Upper lobe of left lung (tissue), 6 donors: ENCODE measurements around the gene TBC1D5. TPM values are rescaled to one million over a fixed set of nuclear protein-coding genes. Genes with fewer than 3 reads are reported as not detected.

Experiments
- ATAC-seq, 2 donors: fragments of 200-7000 bp; cut with Tn5 transposase; one replicate each; pipeline ENCODE4 v1.9.1; 2022; ENCODE audit warnings: mild to moderate bottlenecking in 2 of 2, moderate library complexity in 2 of 2; ENCODE audit not compliant: low FRiP score in 2 of 2
- DNase-seq, 2 donors: peaks; one replicate each; pipeline ENCODE4 v3.0.0-alpha.2; 2019 to 2020
- H3K27ac ChIP-seq, 4 donors: fragments of 200-600 bp; sonication (generic); one replicate each; pipeline ENCODE4 v1.5.1; 2016 to 2019
- H3K27me3 ChIP-seq, 4 donors: fragments of 200-600 bp; sonication (generic); one replicate each; pipeline ENCODE4 v1.5.1; 2017 to 2019
- H3K36me3 ChIP-seq, 4 donors: fragments of 200-600 bp; sonication (generic); one replicate each; pipeline ENCODE4 v1.5.1; 2016 to 2019
- H3K4me1 ChIP-seq, 4 donors: fragments of 200-600 bp; sonication (generic); one replicate each; pipeline ENCODE4 v1.5.1; 2018 to 2019
- H3K4me3 ChIP-seq, 4 donors: fragments of 200-600 bp; sonication (generic); one replicate each; pipeline ENCODE4 v1.5.1; 2017 to 2019; ENCODE audit warnings: mild to moderate bottlenecking in 2 of 4, moderate library complexity in 1 of 4
- H3K9me3 ChIP-seq, 4 donors: fragments of 200-600 bp; sonication (generic); one replicate each; pipeline ENCODE4 v1.5.1; 2018 to 2019
- EP300 ChIP-seq, 4 donors: sonication (generic); formaldehyde crosslinking; IDR thresholded peaks; one replicate each; pipeline ENCODE4 v1.5.1; 2017; ENCODE audit warnings: antibody characterized with exemption in 4 of 4, control low read depth in 2 of 4
- POLR2A ChIP-seq, 4 donors: fragments of 450-650 bp; IDR thresholded peaks; one replicate each; pipeline ENCODE4 v1.5.1; 2016 to 2017; ENCODE audit warnings: antibody characterized with exemption in 4 of 4, mild to moderate bottlenecking in 2 of 4
- POLR2AphosphoS5 ChIP-seq, 2 donors: sonication (generic); formaldehyde crosslinking; IDR thresholded peaks; one replicate each; pipeline ENCODE4 v1.5.1; 2017; ENCODE audit warnings: antibody characterized with exemption in 2 of 2
- WGBS, 2 donors: methylation state at CpG; one replicate each; pipeline ENCODE4 v1.1.5; 2017 to 2018; 5-methylcytosine and 5-hydroxymethylcytosine counted together
- total RNA-seq, 6 donors: library from RNA; depleted of rRNA in 4 of 6; stranded (reverse); fragments of >200 nt in 4 of 6; gene quantifications; one replicate each; pipeline versions ENCODE4 v1.1.0 to v1.2.1, GENCODE V29; 2016 to 2021
- TF ChIP-seq, protein P1 (sequence below), 6 experiments: fragments of 450-650 bp in 4 of 6; fragments of 200-600 bp in 2 of 6; sonication (generic) in 2 of 6; IDR thresholded peaks; one replicate each; pipeline ENCODE4 v1.5.1; 2016 to 2019; ENCODE audit warnings: antibody characterized with exemption in 6 of 6
- donor health status: DM: no; HTN: no; CAD: no; lungs with moderate emphysema.
- donor health status: DM: no; HTN: yes; CAD: no; lungs with severe emphysema.

TBC1D5 gene
- total RNA-seq, 6 donors from 2014 or later, result 53.0 to 135 (median 63.3) TPM

DNA sequence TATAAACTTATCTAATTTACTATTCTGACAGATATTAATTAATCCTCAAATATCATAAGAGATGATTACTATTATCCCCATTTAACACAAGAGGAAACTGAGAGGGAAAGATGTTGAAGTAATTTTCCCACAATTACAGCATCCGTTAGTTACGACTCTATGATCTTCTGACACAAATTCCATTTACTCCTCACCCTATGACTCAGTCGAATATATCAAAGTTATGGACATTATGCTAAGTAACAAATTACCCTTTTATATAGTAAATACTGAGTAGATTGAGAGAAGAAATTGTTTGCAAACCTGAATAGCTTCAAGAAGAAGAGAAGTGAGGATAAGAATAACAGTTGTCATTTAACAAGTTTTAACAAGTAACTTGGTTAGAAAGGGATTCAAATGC lies 340.0 kb downstream of the TBC1D5 start:
- ATAC-seq (no peak), DNase-seq (no peak)
- H3K27me3 ChIP-seq, result no peaks in the 10 kb centered on the region
- no peak overlapping the region for H3K27ac ChIP-seq
- H3K4me3 ChIP-seq, result no peak overlapping the region
- TF ChIP-seq, protein P1, sequence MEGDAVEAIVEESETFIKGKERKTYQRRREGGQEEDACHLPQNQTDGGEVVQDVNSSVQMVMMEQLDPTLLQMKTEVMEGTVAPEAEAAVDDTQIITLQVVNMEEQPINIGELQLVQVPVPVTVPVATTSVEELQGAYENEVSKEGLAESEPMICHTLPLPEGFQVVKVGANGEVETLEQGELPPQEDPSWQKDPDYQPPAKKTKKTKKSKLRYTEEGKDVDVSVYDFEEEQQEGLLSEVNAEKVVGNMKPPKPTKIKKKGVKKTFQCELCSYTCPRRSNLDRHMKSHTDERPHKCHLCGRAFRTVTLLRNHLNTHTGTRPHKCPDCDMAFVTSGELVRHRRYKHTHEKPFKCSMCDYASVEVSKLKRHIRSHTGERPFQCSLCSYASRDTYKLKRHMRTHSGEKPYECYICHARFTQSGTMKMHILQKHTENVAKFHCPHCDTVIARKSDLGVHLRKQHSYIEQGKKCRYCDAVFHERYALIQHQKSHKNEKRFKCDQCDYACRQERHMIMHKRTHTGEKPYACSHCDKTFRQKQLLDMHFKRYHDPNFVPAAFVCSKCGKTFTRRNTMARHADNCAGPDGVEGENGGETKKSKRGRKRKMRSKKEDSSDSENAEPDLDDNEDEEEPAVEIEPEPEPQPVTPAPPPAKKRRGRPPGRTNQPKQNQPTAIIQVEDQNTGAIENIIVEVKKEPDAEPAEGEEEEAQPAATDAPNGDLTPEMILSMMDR (IDR thresholded peaks at IDR 0.05), result no peak
- TF ChIP-seq EP300 (IDR thresholded peaks at IDR 0.05) (no peak), POLR2AphosphoS5 (IDR thresholded peaks at IDR 0.05) (no peak), POLR2A (IDR thresholded peaks at IDR 0.05) (no peak)
- H3K36me3 ChIP-seq, result peaks cover 0 to 43% (median 2%) of the 10 kb centered on the region in 4 donors
- 93 to 98% methylated on average over 3 of the region's 3 CpGs for WGBS, 2 donors
- H3K9me3 ChIP-seq, result no peaks in the 10 kb centered on the region
- no peaks in the 10 kb centered on the region for H3K4me1 ChIP-seq

DNA sequence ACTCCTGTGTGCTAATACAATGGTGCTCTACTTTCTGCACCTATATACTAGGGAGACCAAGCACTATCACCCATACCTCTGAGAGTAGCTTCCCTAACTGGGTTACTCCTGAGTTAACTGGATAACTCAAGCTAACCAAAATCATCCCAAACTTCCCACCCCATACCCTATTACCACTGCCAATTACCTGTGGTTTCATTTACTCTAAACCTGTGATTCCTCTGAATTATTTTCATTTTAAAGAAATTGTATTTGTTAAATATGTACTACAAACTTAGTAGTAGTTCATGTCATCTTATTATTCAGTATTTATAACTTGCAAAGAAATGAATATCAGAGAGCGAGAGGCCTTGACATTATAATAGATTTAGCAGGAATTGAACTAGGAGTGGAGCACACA lies 340.5 kb downstream of the TBC1D5 start:
- DNase-seq (no peak), ATAC-seq (peak in 1 of 2 donors; percentile 64)
- H3K4me1 ChIP-seq, result no peaks in the 10 kb centered on the region
- WGBS, 2 donors, result 100% methylated on average over 1 of the region's 1 CpG
- no peaks in the 10 kb centered on the region for H3K9me3 ChIP-seq
- TF ChIP-seq, protein P1 (IDR thresholded peaks at IDR 0.05), result no peak
- TF ChIP-seq POLR2AphosphoS5 (IDR thresholded peaks at IDR 0.05) (no peak), POLR2A (IDR thresholded peaks at IDR 0.05) (no peak), EP300 (IDR thresholded peaks at IDR 0.05) (no peak)
- H3K27ac ChIP-seq, result no peak overlapping the region
- H3K4me3 ChIP-seq, result no peak overlapping the region
- H3K27me3 ChIP-seq, result no peaks in the 10 kb centered on the region
- H3K36me3 ChIP-seq, result peaks cover 0 to 43% (median 2%) of the 10 kb centered on the region in 4 donors

DNA sequence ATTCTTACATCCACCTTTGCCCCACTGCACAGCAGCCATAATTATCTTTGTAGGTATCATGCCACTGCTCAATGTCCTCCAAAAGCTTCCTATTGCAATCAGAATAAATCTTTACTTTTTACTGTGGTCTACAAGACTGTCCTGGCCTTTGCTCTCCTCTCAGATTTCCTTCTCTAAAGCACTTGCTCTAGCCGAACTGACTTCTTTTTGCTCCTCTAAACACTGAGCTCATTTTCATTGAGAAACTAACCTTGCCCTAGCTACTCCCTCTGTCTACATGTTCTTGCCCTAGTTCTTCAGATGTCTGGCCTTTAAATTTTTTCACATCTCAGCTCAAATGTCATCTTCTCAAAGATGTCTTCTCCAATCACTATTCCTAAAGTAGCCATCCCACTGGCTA lies 342.8 kb downstream of the TBC1D5 start:
- Histone ChIP-seq H3K9me3 (no peaks in the 10 kb centered on the region), H3K4me1 (no peaks in the 10 kb centered on the region), H3K4me3 (no peak overlapping the region), H3K36me3 (peaks cover 0 to 39% (median 2%) of the 10 kb centered on the region in 4 donors), H3K27me3 (no peaks in the 10 kb centered on the region), H3K27ac (no peak overlapping the region)
- ATAC-seq (no peak), DNase-seq (no peak)
- no peak for TF ChIP-seq EP300 (IDR thresholded peaks at IDR 0.05)
- no peak for TF ChIP-seq POLR2AphosphoS5 (IDR thresholded peaks at IDR 0.05)
- no peak for TF ChIP-seq POLR2A (IDR thresholded peaks at IDR 0.05)
- TF ChIP-seq, protein P1 (IDR thresholded peaks at IDR 0.05), result no peak
- 85 to 92% methylated on average over 1 of the region's 1 CpG for WGBS, 2 donors

DNA sequence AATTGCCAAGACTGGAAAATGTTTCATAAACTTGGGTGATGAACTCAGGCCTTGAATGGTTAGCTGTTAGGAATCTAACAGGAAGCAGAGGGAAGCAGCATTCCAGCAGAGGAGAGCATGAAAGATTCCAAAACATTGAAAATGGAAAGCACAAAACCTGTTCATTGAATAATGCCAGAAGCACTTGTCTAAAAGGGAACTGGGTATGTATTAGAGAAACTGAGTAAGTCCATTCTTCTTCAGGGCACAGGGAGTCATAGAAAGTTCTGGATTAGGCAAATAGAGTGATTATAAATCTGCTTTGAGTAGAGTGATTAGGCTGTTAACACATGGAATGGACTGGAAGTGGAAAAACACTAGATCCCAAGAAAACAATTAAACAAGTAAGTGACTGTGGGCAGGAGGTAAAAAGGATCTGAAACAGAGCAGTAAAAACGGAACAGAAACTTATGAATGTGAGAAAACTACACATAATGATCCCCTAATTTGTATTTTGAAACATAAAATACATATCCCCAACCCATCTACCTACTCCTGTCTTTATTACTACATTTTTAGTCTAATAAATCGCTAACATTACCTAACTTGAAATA lies 343.4 kb downstream of the TBC1D5 start:
- Histone ChIP-seq H3K27me3 (no peaks in the 10 kb centered on the region), H3K27ac (no peak overlapping the region), H3K9me3 (no peaks in the 10 kb centered on the region), H3K4me1 (no peaks in the 10 kb centered on the region), H3K36me3 (peaks cover 0 to 34% (median 2%) of the 10 kb centered on the region in 4 donors), H3K4me3 (no peak overlapping the region)
- 87 to 92% methylated on average over 2 of the region's 2 CpGs for WGBS, 2 donors
- no peak for TF ChIP-seq POLR2AphosphoS5 (IDR thresholded peaks at IDR 0.05)
- TF ChIP-seq, protein P1 (IDR thresholded peaks at IDR 0.05), result no peak
- TF ChIP-seq POLR2A (IDR thresholded peaks at IDR 0.05), result no peak
- TF ChIP-seq EP300 (IDR thresholded peaks at IDR 0.05), result no peak
- ATAC-seq (no peak), DNase-seq (no peak)

DNA sequence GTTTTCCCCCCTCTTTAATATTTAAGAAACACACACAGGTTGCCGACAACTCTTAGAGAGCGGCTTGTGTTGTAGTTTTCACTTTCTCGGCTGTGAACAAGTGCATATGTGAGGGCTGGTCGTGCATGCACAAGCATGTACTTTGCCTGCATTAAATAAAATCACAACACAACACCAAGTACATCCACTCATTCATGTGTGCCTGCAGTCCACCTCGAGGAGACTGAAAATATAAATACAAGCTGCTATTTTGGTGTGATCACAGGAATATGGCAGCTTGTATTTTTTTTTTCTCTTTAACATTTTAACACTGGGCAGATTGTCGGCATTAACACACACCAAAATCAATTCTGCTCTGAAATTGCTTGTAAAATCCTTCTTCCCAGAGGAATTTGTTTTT lies 346.4 kb downstream of the TBC1D5 start:
- H3K36me3 ChIP-seq, result peaks cover 0 to 14% (median 4%) of the 10 kb centered on the region in 4 donors
- no peaks in the 10 kb centered on the region for H3K27me3 ChIP-seq
- no peak for ATAC-seq
- WGBS, 2 donors, result 87 to 93% methylated on average over 6 of the region's 6 CpGs
- H3K4me3 ChIP-seq, result no peak overlapping the region
- H3K4me1 ChIP-seq, result no peaks in the 10 kb centered on the region
- no peaks in the 10 kb centered on the region for H3K9me3 ChIP-seq
- TF ChIP-seq EP300 (IDR thresholded peaks at IDR 0.05) (no peak), POLR2A (IDR thresholded peaks at IDR 0.05) (no peak), POLR2AphosphoS5 (IDR thresholded peaks at IDR 0.05) (no peak)
- TF ChIP-seq, protein P1 (IDR thresholded peaks at IDR 0.05), result no peak
- no peak for DNase-seq
- no peak overlapping the region for H3K27ac ChIP-seq
